GM12878 (cell line): ENCODE measurements around the gene DHCR7. TPM values are rescaled to one million over a fixed set of nuclear protein-coding genes. Genes with fewer than 3 reads are reported as not detected.

ENCODE experiments used
- ATAC-seq: fragments of 200-7000 bp; cut with Tn5 transposase; 3 replicates; pipeline ENCODE4 v1.9.1; 2020; ENCODE audit warnings: mild to moderate bottlenecking, moderate library complexity
- BruUV-seq: library from RNA; stranded (reverse); fragments of 400-500 nt; replicated peaks from 2 replicates; lab custom pipeline; 2021; lab: Mats Ljungman, UMichigan
- CTCF ChIA-PET: fragments of 300-600 bp; sonication (Branson Sonifier 250); formaldehyde crosslinking; extraction: SDS; loops from one replicate; lab custom pipeline; 2021; ENCODE audit warnings: inconsistent platforms; lab: Yijun Ruan, JAX
- POLR2A ChIA-PET: fragments of 350-600 bp; formaldehyde crosslinking; extraction: SDS; loops from one replicate; lab custom pipeline; 2021; ENCODE audit warnings: inconsistent platforms; lab: Charles Lee
- RAD21 ChIA-PET: fragments of 300-600 bp; sonication (Branson Sonifier 250); formaldehyde crosslinking; loops from one replicate; lab custom pipeline; 2023; ENCODE audit warnings: antibody characterized with exemption; ENCODE audit not compliant: unreplicated experiment; lab: Charles Lee
- SMC1A ChIA-PET: fragments of 300-600 bp; sonication (Branson Sonifier 250); formaldehyde crosslinking; loops from one replicate; lab custom pipeline; 2023; ENCODE audit not compliant: unreplicated experiment, uncharacterized antibody; lab: Charles Lee
- DNase-seq: peaks from one replicate; pipeline ENCODE4 v3.0.0-alpha.2; 2011; ENCODE audit warnings: low read depth, low spot score
- FAIRE-seq: peaks from 3 replicates; lab custom pipeline; 2011; peaks lifted over from hg19 to GRCh38; lab: Jason Lieb, UNC
- H2AFZ ChIP-seq: 2 replicates; pipeline ENCODE4 v1.6.0; 2011; ENCODE audit warnings: low read depth, low read length, control low read depth; ENCODE audit not compliant: control insufficient read depth
- H3K27ac ChIP-seq: 2 replicates; pipeline ENCODE4 v1.5.1; 2011; ENCODE audit warnings: control low read depth; ENCODE audit not compliant: control insufficient read depth, insufficient read depth
- H3K27me3 ChIP-seq, 2 experiments: replicated peaks in 1 of 2; 2 replicates each; pipeline versions ENCODE4 v1.6.0 to v1.6.1; 2011; ENCODE audit warnings: low read length in 1 of 2; ENCODE audit not compliant: control insufficient read depth in 2 of 2, insufficient read depth in 2 of 2
- H3K36me3 ChIP-seq, 2 experiments: 2 replicates each; pipeline ENCODE4 v1.5.1; 2011; ENCODE audit warnings: low read length in 1 of 2; ENCODE audit not compliant: control insufficient read depth in 2 of 2, insufficient read depth in 2 of 2
- H3K4me1 ChIP-seq: 2 replicates; pipeline ENCODE4 v1.6.1; 2011; ENCODE audit warnings: mild to moderate bottlenecking, low read length, moderate library complexity, mixed read lengths; ENCODE audit not compliant: control insufficient read depth, insufficient read depth
- H3K4me2 ChIP-seq: 2 replicates; pipeline ENCODE4 v1.6.0; 2011; ENCODE audit warnings: control low read depth; ENCODE audit not compliant: control insufficient read depth, insufficient read depth
- H3K4me3 ChIP-seq: fragments of 200-600 bp; sonication (generic); 2 replicates; pipeline ENCODE4 v1.5.1; 2016
- H3K79me2 ChIP-seq: 2 replicates; pipeline ENCODE4 v1.6.0; 2011; ENCODE audit warnings: low read length; ENCODE audit not compliant: control insufficient read depth, insufficient read depth
- H3K9ac ChIP-seq: 2 replicates; pipeline ENCODE4 v1.8.0; 2011; ENCODE audit warnings: low read length, control low read depth, mixed read lengths; ENCODE audit not compliant: control insufficient read depth, insufficient read depth
- H3K9me3 ChIP-seq: replicated peaks from 3 replicates; pipeline ENCODE4 v1.5.1; 2011; ENCODE audit warnings: mild to moderate bottlenecking, low read length; ENCODE audit not compliant: control insufficient read depth, insufficient read depth
- H4K20me1 ChIP-seq: 2 replicates; pipeline ENCODE4 v1.6.0; 2011; ENCODE audit not compliant: control insufficient read depth, insufficient read depth
- CREB1 ChIP-seq: IDR thresholded peaks from 2 replicates; pipeline ENCODE4 v1.6.1; 2012; ENCODE audit warnings: low read depth, mild to moderate bottlenecking, inconsistent platforms
- ESRRA ChIP-seq: IDR thresholded peaks from 2 replicates; pipeline ENCODE4 v1.6.1; 2012; ENCODE audit warnings: mild to moderate bottlenecking, low read length, improper control_type of control experiment
- FOXM1 ChIP-seq: IDR thresholded peaks from 2 replicates; pipeline ENCODE4 v1.6.1; 2012; ENCODE audit warnings: low read depth, mild to moderate bottlenecking, inconsistent platforms, low read length, moderate library complexity
- HDGF ChIP-seq: fragments of 450-650 bp; IDR thresholded peaks from 2 replicates; pipeline ENCODE4 v1.6.1; 2016; ENCODE audit warnings: antibody characterized with exemption
- NFIC ChIP-seq: IDR thresholded peaks from 2 replicates; pipeline ENCODE4 v1.6.1; 2012; ENCODE audit warnings: low read depth, mild to moderate bottlenecking, inconsistent platforms, low read length, moderate library complexity
- NR2C2 ChIP-seq: IDR thresholded peaks from 2 replicates; pipeline ENCODE4 v1.6.1; 2011; ENCODE audit warnings: borderline replicate concordance, low read depth; ENCODE audit not compliant: control insufficient read depth, insufficient read length
- SP1 ChIP-seq: IDR thresholded peaks from one replicate; pipeline ENCODE4 v1.6.1; 2011; ENCODE audit warnings: low read depth, low read length
- SREBF2 ChIP-seq: IDR thresholded peaks from 2 replicates; pipeline ENCODE4 v1.6.1; 2012; ENCODE audit warnings: mild to moderate bottlenecking, low read length
- SUPT20H ChIP-seq: IDR thresholded peaks from 2 replicates; pipeline ENCODE4 v1.6.1; 2011; ENCODE audit warnings: low read depth, mild to moderate bottlenecking, low read length, moderate library complexity, borderline replicate concordance; ENCODE audit not compliant: control insufficient read depth
- ZBTB33 ChIP-seq: fragments of 450-650 bp; IDR thresholded peaks from 2 replicates; pipeline ENCODE4 v1.6.1; 2017; ENCODE audit warnings: mild to moderate bottlenecking
- WGBS: methylation state at CpG from one replicate; pipeline ENCODE4 v1.1.6; 2016; ENCODE audit warnings: low lambda C conversion rate; ENCODE audit not compliant: insufficient replicate concordance, insufficient coverage; ENCODE audit errors: missing lambda C conversion rate; 5-methylcytosine and 5-hydroxymethylcytosine counted together
- in situ Hi-C: fragments of 300-500 bp; cut with MboI; formaldehyde crosslinking; loops from 9 replicates; pipeline ENCODE4 v1.14.3; 2018; ENCODE audit warnings: mixed read lengths
- intact Hi-C: fragments of 100-400 bp; cut with micrococcal nuclease; formaldehyde crosslinking; loops from one replicate; pipeline ENCODE4 v1.14.2; 2022; ENCODE audit not compliant: unreplicated experiment
- polyA plus RNA-seq, 11 experiments: library from polyadenylated mRNA; depleted of rRNA in 4 of 11; unstranded in 6 of 11; stranded (reverse) in 5 of 11; fragments of >200 nt; fragmentation: Nextera tagmentation in 4 of 11; fragmentation: Illumina TruSeq in 1 of 11; extraction: Ambion mirVana in 4 of 11; extraction: Trizol in 1 of 11; gene quantifications; 1 replicate in 1 of 11; 2 replicates in 10 of 11; pipeline versions ENCODE4 v1.2.1 to v1.2.3, GENCODE V29; 2011 to 2016; ENCODE audit warnings: inconsistent platforms in 2 of 11, missing spikeins in 2 of 11, low read depth in 1 of 11
- total RNA-seq, 4 experiments: library from RNA; depleted of rRNA in 3 of 4; stranded (reverse); fragments of >200 nt in 3 of 4; fragmentation: Illumina TruSeq in 1 of 4; extraction: Trizol in 1 of 4; gene quantifications; 2 replicates each; pipeline versions ENCODE4 v1.2.1 to v1.2.3, GENCODE V29; 2013 to 2021
- TF ChIP-seq, protein P1 (sequence below): fragments of 450-650 bp; IDR thresholded peaks from 2 replicates; pipeline ENCODE4 v1.6.1; 2016; ENCODE audit warnings: mild to moderate bottlenecking, moderate library complexity, borderline replicate concordance

The DHCR7 gene
- total and polyA plus RNA-seq, 10 of the 15 experiments (the other 5 are each of a cell fraction or from before 2014, with no cell fraction given), result 4.2 to 115 (median 57.8) TPM

DNA sequence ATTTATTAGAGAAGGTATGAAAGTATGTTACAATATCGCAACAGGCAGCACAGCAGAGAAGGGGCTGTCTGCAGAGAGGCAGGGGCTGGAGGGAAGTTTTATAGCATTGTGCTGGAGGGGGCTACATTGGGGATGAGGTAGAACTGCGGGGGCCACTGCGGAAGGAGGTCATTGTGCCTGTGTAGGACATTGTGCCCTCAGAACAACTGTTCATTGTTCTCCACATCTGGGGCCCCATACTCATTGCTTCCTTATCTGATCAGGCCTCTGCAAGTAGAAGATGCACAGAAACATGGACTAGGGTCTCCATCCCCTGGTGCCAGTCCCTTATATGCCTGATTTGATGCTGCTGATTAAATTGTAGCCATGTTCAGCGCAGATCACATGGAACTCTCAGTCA is 16.9 kb upstream of the DHCR7 start:
- Histone ChIP-seq H3K36me3 (peaks cover 8 to 13% of the 10 kb centered on the region in 2 experiments), H4K20me1 (no peaks in the 10 kb centered on the region), H3K9ac (no peak overlapping the region), H2AFZ (no peak overlapping the region), H3K79me2 (no peaks in the 10 kb centered on the region), H3K27ac (no peak overlapping the region), H3K9me3 (no peaks in the 10 kb centered on the region), H3K4me1 (no peaks in the 10 kb centered on the region), H3K4me3 (no peak overlapping the region), H3K4me2 (no peak overlapping the region), H3K27me3 (no peaks in the 10 kb centered on the region)
- ChIA-PET CTCF (no interaction called here), SMC1A (no interaction called here), RAD21 (no interaction called here), POLR2A (no interaction called here)
- DNase-seq, result no peak
- ATAC-seq, result no peak
- no TSS peak for BruUV-seq
- intact Hi-C loops, result no loop called here
- no peak for TF ChIP-seq FOXM1
- TF ChIP-seq NR2C2, result no peak
- TF ChIP-seq, protein P1, sequence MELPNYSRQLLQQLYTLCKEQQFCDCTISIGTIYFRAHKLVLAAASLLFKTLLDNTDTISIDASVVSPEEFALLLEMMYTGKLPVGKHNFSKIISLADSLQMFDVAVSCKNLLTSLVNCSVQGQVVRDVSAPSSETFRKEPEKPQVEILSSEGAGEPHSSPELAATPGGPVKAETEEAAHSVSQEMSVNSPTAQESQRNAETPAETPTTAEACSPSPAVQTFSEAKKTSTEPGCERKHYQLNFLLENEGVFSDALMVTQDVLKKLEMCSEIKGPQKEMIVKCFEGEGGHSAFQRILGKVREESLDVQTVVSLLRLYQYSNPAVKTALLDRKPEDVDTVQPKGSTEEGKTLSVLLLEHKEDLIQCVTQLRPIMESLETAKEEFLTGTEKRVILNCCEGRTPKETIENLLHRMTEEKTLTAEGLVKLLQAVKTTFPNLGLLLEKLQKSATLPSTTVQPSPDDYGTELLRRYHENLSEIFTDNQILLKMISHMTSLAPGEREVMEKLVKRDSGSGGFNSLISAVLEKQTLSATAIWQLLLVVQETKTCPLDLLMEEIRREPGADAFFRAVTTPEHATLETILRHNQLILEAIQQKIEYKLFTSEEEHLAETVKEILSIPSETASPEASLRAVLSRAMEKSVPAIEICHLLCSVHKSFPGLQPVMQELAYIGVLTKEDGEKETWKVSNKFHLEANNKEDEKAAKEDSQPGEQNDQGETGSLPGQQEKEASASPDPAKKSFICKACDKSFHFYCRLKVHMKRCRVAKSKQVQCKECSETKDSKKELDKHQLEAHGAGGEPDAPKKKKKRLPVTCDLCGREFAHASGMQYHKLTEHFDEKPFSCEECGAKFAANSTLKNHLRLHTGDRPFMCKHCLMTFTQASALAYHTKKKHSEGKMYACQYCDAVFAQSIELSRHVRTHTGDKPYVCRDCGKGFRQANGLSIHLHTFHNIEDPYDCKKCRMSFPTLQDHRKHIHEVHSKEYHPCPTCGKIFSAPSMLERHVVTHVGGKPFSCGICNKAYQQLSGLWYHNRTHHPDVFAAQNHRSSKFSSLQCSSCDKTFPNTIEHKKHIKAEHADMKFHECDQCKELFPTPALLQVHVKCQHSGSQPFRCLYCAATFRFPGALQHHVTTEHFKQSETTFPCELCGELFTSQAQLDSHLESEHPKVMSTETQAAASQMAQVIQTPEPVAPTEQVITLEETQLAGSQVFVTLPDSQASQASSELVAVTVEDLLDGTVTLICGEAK, result no peak
- no peak for TF ChIP-seq ZBTB33
- TF ChIP-seq SREBF2, result no peak
- TF ChIP-seq CREB1, result no peak
- TF ChIP-seq ESRRA, result no peak
- no peak for TF ChIP-seq SUPT20H
- TF ChIP-seq HDGF, result no peak
- TF ChIP-seq NFIC, result no peak
- no peak for TF ChIP-seq SP1
- in situ Hi-C loops, result no loop called here
- FAIRE-seq, result no peak
- WGBS, result 98% methylated on average over 4 of the region's 4 CpGs
